HPDE6-E6E7 (cell line): ENCODE results near the gene CEP295NL.

ENCODE experiments used
- DNase-seq: peaks from one replicate; pipeline ENCODE4 v3.0.0; 2011; ENCODE audit warnings: missing footprints; ENCODE audit errors: extremely low spot score

CEP295NL gene

GRCh38 chr17:78865682-78866390 is 37.2 kb downstream of the CEP295NL start:
- peak; percentile 55 for DNase-seq

- no peak for DNase-seq
Observed at GRCh38 chr17:78864117-78864516, 38.9 kb downstream of the CEP295NL start.

- peak; percentile 88 for DNase-seq
Observed at GRCh38 chr17:78862073-78863023, 40.7 kb downstream of the CEP295NL start.

- no peak for DNase-seq
Observed at GRCh38 chr17:78861229-78861628, 41.8 kb downstream of the CEP295NL start.

- DNase-seq = no peak
Observed at GRCh38 chr17:78859051-78859450, 44.0 kb downstream of the CEP295NL start.

- no peak for DNase-seq
Observed at GRCh38 chr17:78857266-78857665, 45.7 kb downstream of the CEP295NL start.

- no peak for DNase-seq
Observed at GRCh38 chr17:78855561-78856165, 47.3 kb downstream of the CEP295NL start.

GRCh38 chr17:78854508-78854907 is 48.5 kb downstream of the CEP295NL start:
- no peak for DNase-seq

GRCh38 chr17:78853926-78854394 is 49.0 kb downstream of the CEP295NL start:
- no peak for DNase-seq

- DNase-seq = no peak
Observed at GRCh38 chr17:78852709-78853121, 50.3 kb downstream of the CEP295NL start.

- no peak for DNase-seq
Observed at GRCh38 chr17:78849026-78849425, 54.0 kb downstream of the CEP295NL start.

- DNase-seq = no peak
Observed at GRCh38 chr17:78847052-78847451, 55.9 kb downstream of the CEP295NL start.

GRCh38 chr17:78844301-78845005 is 58.5 kb downstream of the CEP295NL start:
- no peak for DNase-seq

- DNase-seq = peak; percentile 29
Observed at GRCh38 chr17:78842881-78843565, 60.0 kb downstream of the CEP295NL start.

GRCh38 chr17:78840780-78841611 is 62.0 kb downstream of the CEP295NL start, which contains the start of gene USP36:
TSS of gene USP36 (minus strand) at chr17:78840814. CDS start at chr17:78836363, 4,451 bp downstream.
- DNase-seq = peak; percentile 98
